Gastrocnemius medialis (tissue), 4 donors: ENCODE data around the gene ALG14. TPM values are rescaled to one million over a fixed set of nuclear protein-coding genes. Genes with fewer than 3 reads are reported as not detected.

Experiments used
- ATAC-seq, 2 donors: fragments of 150-250 bp; one replicate each; pipeline ENCODE4 v1.9.1; 2016
- DNase-seq, 2 donors: peaks; one replicate each; pipeline ENCODE4 v3.0.0-alpha.2; 2019
- H3K27ac ChIP-seq, 4 donors: fragments of 200-600 bp; sonication (generic); 1 replicate in 1 of 4; 2 replicates in 3 of 4; pipeline ENCODE4 v1.5.1; 2016 to 2018; ENCODE audit warnings: mild to moderate bottlenecking in 2 of 4, moderate library complexity in 1 of 4
- H3K27me3 ChIP-seq, 3 donors: fragments of 200-600 bp; sonication (generic) in 2 of 3; 1 replicate in 1 of 3; 2 replicates in 2 of 3; pipeline versions ENCODE4 v1.5.1 to v1.6.0; 2016 to 2019; ENCODE audit warnings: mild to moderate bottlenecking in 1 of 3, moderate library complexity in 1 of 3
- H3K36me3 ChIP-seq, 2 donors: fragments of 200-600 bp; sonication (generic) in 1 of 2; one replicate each; pipeline ENCODE4 v1.5.1; 2017 to 2018
- H3K4me1 ChIP-seq, 2 donors: fragments of 200-600 bp; sonication (generic) in 1 of 2; one replicate each; pipeline ENCODE4 v1.5.1; 2016 to 2017; ENCODE audit warnings: mild to moderate bottlenecking in 2 of 2
- H3K4me3 ChIP-seq, 4 donors: fragments of 200-600 bp; sonication (generic) in 3 of 4; 1 replicate in 1 of 4; 2 replicates in 3 of 4; pipeline ENCODE4 v1.5.1; 2016 to 2019; ENCODE audit warnings: mild to moderate bottlenecking in 2 of 4
- H3K9me3 ChIP-seq, 3 donors: fragments of 200-600 bp; sonication (generic) in 2 of 3; 1 replicate in 1 of 3; 2 replicates in 2 of 3; pipeline ENCODE4 v1.5.1; 2016 to 2019
- CTCF ChIP-seq, 5 experiments: fragments of 450-650 bp in 3 of 5; fragments of 200-600 bp in 2 of 5; sonication (generic) in 2 of 5; IDR thresholded peaks in 4 of 5; conservative IDR thresholded peaks in 1 of 5; 1 replicate in 4 of 5; 2 replicates in 1 of 5; pipeline ENCODE4 v1.5.1; 2016 to 2019; ENCODE audit warnings: antibody characterized with exemption in 5 of 5, mild to moderate bottlenecking in 3 of 5, moderate library complexity in 3 of 5
- POLR2A ChIP-seq, 2 donors: fragments of 450-650 bp; IDR thresholded peaks; one replicate each; pipeline ENCODE4 v1.6.1; 2017; ENCODE audit warnings: antibody characterized with exemption in 2 of 2, mild to moderate bottlenecking in 2 of 2, moderate library complexity in 2 of 2
- in situ Hi-C, 4 donors: fragments of 200-750 bp; cut with MboI; loops; one replicate each; pipeline versions ENCODE4 v1.15.0 to v1.8.0; 2017; ENCODE audit warnings: low sequenced_read_pairs in 4 of 4
- intact Hi-C: fragments of 100-400 bp; cut with DNase I; formaldehyde crosslinking; loops from one replicate; pipeline ENCODE4 v1.15.1; 2023; ENCODE audit warnings: low total_unique reads
- total RNA-seq, 4 donors: library from RNA; depleted of rRNA; stranded (reverse); fragments of >200 nt; gene quantifications; one replicate each; pipeline versions ENCODE4 v1.1.0 to v1.2.3, GENCODE V29; 2016

ALG14 gene
- total RNA-seq, 4 donors from 2014 or later: 0.24 to 0.97 (median 0.77) TPM

- DNase-seq: no peak
- in situ Hi-C loops: no loop called here
- no peaks in the 10 kb centered on the region for H3K27me3 ChIP-seq
- no peaks in the 10 kb centered on the region for H3K9me3 ChIP-seq
- intact Hi-C loops: loop anchor here (5.0 kb wide), 1 partner anchor 41 kb away; no protein-coding TSS in a partner anchor
- TF ChIP-seq CTCF (IDR thresholded peaks at IDR 0.05 in 4 of 5, conservative IDR thresholded peaks at IDR 0.05 in 1 of 5) (no peak), POLR2A (IDR thresholded peaks at IDR 0.05) (no peak)
- peak overlapping the region in 1 of 4 donors; percentile 2 for H3K27ac ChIP-seq
- H3K4me1 ChIP-seq: peaks cover 0 to 21% of the 10 kb centered on the region in 2 donors
- H3K4me3 ChIP-seq: no peak overlapping the region
- no peak for ATAC-seq
- H3K36me3 ChIP-seq: no peaks in the 10 kb centered on the region
Measured at GRCh38 chr1:94981575-94981973, 91.2 kb downstream of the ALG14 start.

GRCh38 chr1:94980582-94981574, 91.9 kb downstream of the ALG14 start:
- DNase-seq (no peak), ATAC-seq (no peak)
- H3K27ac ChIP-seq: peak overlapping the region; percentile 2 to 55 (median 20)
- H3K4me3 ChIP-seq: no peak overlapping the region
- peaks cover 0 to 21% of the 10 kb centered on the region in 2 donors for H3K4me1 ChIP-seq
- TF ChIP-seq CTCF (IDR thresholded peaks at IDR 0.05 in 4 of 5, conservative IDR thresholded peaks at IDR 0.05 in 1 of 5) (no peak), POLR2A (IDR thresholded peaks at IDR 0.05) (no peak)
- H3K36me3 ChIP-seq: no peaks in the 10 kb centered on the region
- no peaks in the 10 kb centered on the region for H3K9me3 ChIP-seq
- H3K27me3 ChIP-seq: no peaks in the 10 kb centered on the region
- intact Hi-C loops (loop anchor here (5.0 kb wide), 1 partner anchor 41 kb away; no protein-coding TSS in a partner anchor), in situ Hi-C loops (no loop called here)

- ATAC-seq (peak; percentile 64 to 73), DNase-seq (no peak)
- TF ChIP-seq POLR2A (IDR thresholded peaks at IDR 0.05) (no peak), CTCF (IDR thresholded peaks at IDR 0.05 in 4 of 5, conservative IDR thresholded peaks at IDR 0.05 in 1 of 5) (no peak)
- in situ Hi-C loops: no loop called here
- Histone ChIP-seq H3K4me3 (no peak overlapping the region), H3K9me3 (no peaks in the 10 kb centered on the region), H3K27ac (peak overlapping the region in 3 of 4 donors; percentile 42 to 55 (median 48)), H3K4me1 (peaks cover 0 to 21% of the 10 kb centered on the region in 2 donors), H3K36me3 (no peaks in the 10 kb centered on the region), H3K27me3 (no peaks in the 10 kb centered on the region)
- intact Hi-C loops: loop anchor here (5.0 kb wide), 1 partner anchor 42 kb away; no protein-coding TSS in a partner anchor
Measured at GRCh38 chr1:94979656-94980581, 92.8 kb downstream of the ALG14 start.

- Histone ChIP-seq H3K9me3 (no peaks in the 10 kb centered on the region), H3K27ac (peak overlapping the region in 2 of 4 donors; percentile 48 to 55), H3K4me1 (peaks cover 0 to 21% of the 10 kb centered on the region in 2 donors), H3K36me3 (no peaks in the 10 kb centered on the region), H3K4me3 (no peak overlapping the region), H3K27me3 (no peaks in the 10 kb centered on the region)
- DNase-seq: no peak
- ATAC-seq: no peak
- TF ChIP-seq POLR2A (IDR thresholded peaks at IDR 0.05) (no peak), CTCF (IDR thresholded peaks at IDR 0.05 in 4 of 5, conservative IDR thresholded peaks at IDR 0.05 in 1 of 5) (no peak)
- in situ Hi-C loops: no loop called here
- intact Hi-C loops: no loop called here
Measured at GRCh38 chr1:94979131-94979530, 93.6 kb downstream of the ALG14 start.
